HepG2 (cell line): ENCODE results near the gene WLS. TPM values are rescaled to one million over a fixed set of nuclear protein-coding genes. Genes with fewer than 3 reads are reported as not detected.

Source experiments
- ATAC-seq: fragments of 200-7000 bp; cut with Tn5 transposase; 3 replicates; pipeline ENCODE4 v1.9.1; 2020; ENCODE audit warnings: mild to moderate bottlenecking, moderate library complexity
- BruUV-seq: library from RNA; stranded (reverse); fragments of 400-500 nt; replicated peaks from 2 replicates; lab custom pipeline; 2021; lab: Mats Ljungman, UMichigan
- CTCF ChIA-PET: fragments of 300-600 bp; formaldehyde crosslinking; extraction: SDS; loops from one replicate; lab custom pipeline; 2021; ENCODE audit warnings: low total read pairs, inconsistent platforms, low intra/inter-chr PET ratio; lab: Yijun Ruan, JAX
- POLR2A ChIA-PET: fragments of 350-600 bp; sonication (Branson Sonifier 250); formaldehyde crosslinking; loops from one replicate; lab custom pipeline; 2020; ENCODE audit warnings: antibody characterized with exemption, inconsistent platforms; lab: Yijun Ruan, JAX
- DNase-seq: peaks from one replicate; pipeline ENCODE4 v3.0.0-alpha.2; 2015; ENCODE audit warnings: low spot score
- FAIRE-seq: peaks from 3 replicates; lab custom pipeline; 2011; peaks lifted over from hg19 to GRCh38; lab: Jason Lieb, UNC
- H2AFZ ChIP-seq: one replicate; pipeline ENCODE4 v1.6.1; 2011; ENCODE audit warnings: low read length, inconsistent platforms
- H3K27ac ChIP-seq: fragments of 300-600 bp; 3 replicates; pipeline ENCODE4 v1.8.0; 2011; ENCODE audit warnings: mixed run types, mild to moderate bottlenecking, mixed read lengths, low read length, inconsistent platforms; ENCODE audit not compliant: insufficient read depth; ENCODE audit errors: extremely low read length
- H3K27me3 ChIP-seq, 2 experiments: fragments of 200-600 bp in 1 of 2; 2 replicates in 1 of 2; 3 replicates in 1 of 2; pipeline versions ENCODE4 v1.6.0 to v1.8.0; 2011; ENCODE audit warnings: low read length in 2 of 2, mild to moderate bottlenecking in 2 of 2, moderate library complexity in 2 of 2, inconsistent platforms in 1 of 2; ENCODE audit not compliant: insufficient read depth in 2 of 2, control insufficient read depth in 1 of 2
- H3K36me3 ChIP-seq, 2 experiments: fragments of 200-600 bp in 1 of 2; replicated peaks in 1 of 2; 2 replicates in 1 of 2; 3 replicates in 1 of 2; pipeline versions ENCODE4 v1.5.1 to v1.8.0; 2011; ENCODE audit warnings: low read length in 2 of 2, inconsistent platforms in 1 of 2; ENCODE audit not compliant: insufficient read depth in 2 of 2, control insufficient read depth in 1 of 2
- H3K4me1 ChIP-seq: 2 replicates; pipeline ENCODE4 v1.5.1; 2012; ENCODE audit warnings: low read length, inconsistent platforms; ENCODE audit not compliant: insufficient read depth
- H3K4me2 ChIP-seq: 2 replicates; pipeline ENCODE4 v1.6.0; 2011; ENCODE audit warnings: low read depth, low read length, inconsistent platforms
- H3K4me3 ChIP-seq, 3 experiments: fragments of 200-600 bp in 1 of 3; sonication (generic), shearing (Covaris generic) in 1 of 3; replicated peaks in 1 of 3; 2 replicates each; pipeline ENCODE4 v1.5.1; 2011 to 2016; ENCODE audit warnings: low read length in 3 of 3, inconsistent platforms in 2 of 3, low read depth in 2 of 3, mild to moderate bottlenecking in 2 of 3, control low read depth in 1 of 3, mixed read lengths in 1 of 3; ENCODE audit not compliant: insufficient read depth in 1 of 3
- H3K79me2 ChIP-seq: one replicate; pipeline ENCODE4 v1.6.1; 2011; ENCODE audit warnings: low read length, inconsistent platforms; ENCODE audit not compliant: insufficient read depth
- H3K9ac ChIP-seq: 2 replicates; pipeline ENCODE4 v1.6.0; 2011; ENCODE audit warnings: mild to moderate bottlenecking, low read depth, low read length, inconsistent platforms; ENCODE audit not compliant: insufficient read depth
- H3K9me3 ChIP-seq: 2 replicates; pipeline ENCODE4 v1.5.1; 2012; ENCODE audit warnings: mild to moderate bottlenecking, low read length
- H4K20me1 ChIP-seq: 2 replicates; pipeline ENCODE4 v1.6.0; 2011; ENCODE audit warnings: inconsistent platforms, mild to moderate bottlenecking, low read length, moderate library complexity; ENCODE audit not compliant: insufficient read depth
- EP300 ChIP-seq, 3 experiments: sonication (generic) in 1 of 3; formaldehyde crosslinking in 1 of 3; IDR thresholded peaks; 2 replicates each; pipeline versions ENCODE4 v1.5.1 to v1.6.1; 2011 to 2020; ENCODE audit warnings: low read depth in 2 of 3, low read length in 2 of 3, borderline replicate concordance in 1 of 3, improper control_type of control experiment in 1 of 3, mild to moderate bottlenecking in 1 of 3, missing genetic modification reagents in 1 of 3, moderate library complexity in 1 of 3
- ZBTB7B ChIP-seq: sonication (generic); formaldehyde crosslinking; IDR thresholded peaks from 2 replicates; pipeline ENCODE4 v1.4.0; 2020; ENCODE audit warnings: missing genetic modification reagents
- WGBS: methylation state at CpG from one replicate; pipeline ENCODE4 v1.1.6; 2017; ENCODE audit warnings: low lambda C conversion rate; 5-methylcytosine and 5-hydroxymethylcytosine counted together
- in situ Hi-C: cut with HindIII; loops from 2 replicates; pipeline ENCODE4 v1.10.0; 2017; ENCODE audit warnings: low pct_unique_long_range_greater_than_20kb; ENCODE audit not compliant: extremely low pct_ligation_motif_present
- intact Hi-C: fragments of 100-400 bp; cut with micrococcal nuclease; formaldehyde crosslinking; loops from one replicate; pipeline ENCODE4 v1.10.0; 2022; ENCODE audit not compliant: unreplicated experiment
- polyA plus RNA-seq, 8 experiments: library from polyadenylated mRNA; depleted of rRNA in 3 of 8; stranded (reverse) in 7 of 8; unstranded in 1 of 8; fragments of >200 nt; fragmentation: Illumina TruSeq in 4 of 8; extraction: Trizol in 4 of 8; gene quantifications; 2 replicates each; pipeline versions ENCODE4 v1.2.1 to v1.2.3, GENCODE V29; 2011 to 2016; ENCODE audit warnings: low read depth in 4 of 8, missing spikeins in 1 of 8, mixed read lengths in 1 of 8; ENCODE audit not compliant: insufficient read depth in 1 of 8
- total RNA-seq, 5 experiments: library from RNA; depleted of rRNA; stranded (reverse); fragments of >200 nt; fragmentation: Illumina TruSeq; extraction: Trizol; gene quantifications; 2 replicates each; pipeline ENCODE4 v1.2.3, GENCODE V29; 2016; ENCODE audit warnings: low read depth in 1 of 5
- TF ChIP-seq, protein P1 (sequence below): sonication (generic); formaldehyde crosslinking; IDR thresholded peaks from 2 replicates; pipeline ENCODE4 v1.4.0; 2020; ENCODE audit warnings: missing genetic modification reagents
- TF ChIP-seq, protein P2 (sequence below): sonication (generic); formaldehyde crosslinking; conservative IDR thresholded peaks from 2 replicates; pipeline ENCODE4 v1.4.0; 2020; ENCODE audit warnings: missing genetic modification reagents
- TF ChIP-seq, protein P3 (sequence below): sonication (generic); formaldehyde crosslinking; IDR thresholded peaks from 2 replicates; pipeline ENCODE4 v1.9.0; 2021; ENCODE audit warnings: missing genetic modification reagents, borderline replicate concordance

WLS gene
- total and polyA plus RNA-seq, 2 of the 13 experiments (the other 11 are each of a cell fraction or from before 2014, with no cell fraction given) = not detected

DNA sequence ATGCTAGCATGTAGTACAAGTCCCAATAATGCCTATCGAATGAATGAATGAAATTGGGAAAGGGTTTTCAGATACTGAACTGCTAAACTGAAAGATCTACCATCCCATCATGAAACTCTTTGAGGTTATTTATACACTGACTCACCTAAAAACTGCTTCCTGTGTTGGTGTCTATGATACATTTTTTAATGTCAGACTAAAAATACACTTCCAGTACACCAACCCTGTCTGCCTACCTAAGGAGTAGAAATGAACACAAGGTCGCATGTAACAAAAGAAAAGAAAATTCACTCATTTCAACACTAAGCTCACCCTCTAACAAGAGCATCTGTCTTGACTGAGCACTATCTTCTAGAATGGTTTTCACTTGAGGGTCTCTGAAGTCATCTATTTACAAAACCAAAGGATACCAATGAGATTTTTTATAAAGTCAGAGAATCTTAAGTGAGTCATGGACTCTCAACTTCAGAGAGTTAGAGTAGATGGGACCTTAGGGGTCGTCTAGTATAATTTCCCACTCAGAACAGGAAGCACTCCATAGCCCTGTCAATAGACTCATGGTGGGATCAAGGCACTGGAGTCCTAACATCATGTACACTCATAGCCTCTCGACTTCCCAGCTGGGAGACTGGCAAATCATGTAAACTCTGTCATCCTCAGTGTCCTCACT, 53.4 kb downstream of the WLS start:
- intact Hi-C loops = no loop called here
- Histone ChIP-seq H2AFZ (no peak overlapping the region), H3K4me3 (no peak overlapping the region), H3K9ac (no peak overlapping the region), H3K36me3 (no peaks in the 10 kb centered on the region), H3K27ac (no peak overlapping the region), H3K4me1 (no peaks in the 10 kb centered on the region), H4K20me1 (no peaks in the 10 kb centered on the region), H3K4me2 (no peak overlapping the region), H3K79me2 (no peaks in the 10 kb centered on the region), H3K27me3 (no peaks in the 10 kb centered on the region), H3K9me3 (no peaks in the 10 kb centered on the region)
- in situ Hi-C loops = no loop called here
- no TSS peak for BruUV-seq
- POLR2A ChIA-PET = no interaction called here
- CTCF ChIA-PET = no interaction called here
- DNase-seq (no peak), ATAC-seq (no peak), FAIRE-seq (no peak)
- TF ChIP-seq, protein P1, sequence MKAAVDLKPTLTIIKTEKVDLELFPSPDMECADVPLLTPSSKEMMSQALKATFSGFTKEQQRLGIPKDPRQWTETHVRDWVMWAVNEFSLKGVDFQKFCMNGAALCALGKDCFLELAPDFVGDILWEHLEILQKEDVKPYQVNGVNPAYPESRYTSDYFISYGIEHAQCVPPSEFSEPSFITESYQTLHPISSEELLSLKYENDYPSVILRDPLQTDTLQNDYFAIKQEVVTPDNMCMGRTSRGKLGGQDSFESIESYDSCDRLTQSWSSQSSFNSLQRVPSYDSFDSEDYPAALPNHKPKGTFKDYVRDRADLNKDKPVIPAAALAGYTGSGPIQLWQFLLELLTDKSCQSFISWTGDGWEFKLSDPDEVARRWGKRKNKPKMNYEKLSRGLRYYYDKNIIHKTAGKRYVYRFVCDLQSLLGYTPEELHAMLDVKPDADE (CRISPR knock-in tag) = no peak
- TF ChIP-seq, protein P2, sequence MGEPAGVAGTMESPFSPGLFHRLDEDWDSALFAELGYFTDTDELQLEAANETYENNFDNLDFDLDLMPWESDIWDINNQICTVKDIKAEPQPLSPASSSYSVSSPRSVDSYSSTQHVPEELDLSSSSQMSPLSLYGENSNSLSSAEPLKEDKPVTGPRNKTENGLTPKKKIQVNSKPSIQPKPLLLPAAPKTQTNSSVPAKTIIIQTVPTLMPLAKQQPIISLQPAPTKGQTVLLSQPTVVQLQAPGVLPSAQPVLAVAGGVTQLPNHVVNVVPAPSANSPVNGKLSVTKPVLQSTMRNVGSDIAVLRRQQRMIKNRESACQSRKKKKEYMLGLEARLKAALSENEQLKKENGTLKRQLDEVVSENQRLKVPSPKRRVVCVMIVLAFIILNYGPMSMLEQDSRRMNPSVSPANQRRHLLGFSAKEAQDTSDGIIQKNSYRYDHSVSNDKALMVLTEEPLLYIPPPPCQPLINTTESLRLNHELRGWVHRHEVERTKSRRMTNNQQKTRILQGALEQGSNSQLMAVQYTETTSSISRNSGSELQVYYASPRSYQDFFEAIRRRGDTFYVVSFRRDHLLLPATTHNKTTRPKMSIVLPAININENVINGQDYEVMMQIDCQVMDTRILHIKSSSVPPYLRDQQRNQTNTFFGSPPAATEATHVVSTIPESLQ (CRISPR knock-in tag) = no peak
- TF ChIP-seq ZBTB7B (CRISPR knock-in tag) (no peak), EP300 (IDR thresholded peaks at IDR 0.05; ENCODE audit: low read depth in 2 of 2, low read length in 2 of 2) (no peak), EP300 (CRISPR knock-in tag; IDR thresholded peaks at IDR 0.05; ENCODE audit: borderline replicate concordance) (no peak)
- TF ChIP-seq, protein P3, sequence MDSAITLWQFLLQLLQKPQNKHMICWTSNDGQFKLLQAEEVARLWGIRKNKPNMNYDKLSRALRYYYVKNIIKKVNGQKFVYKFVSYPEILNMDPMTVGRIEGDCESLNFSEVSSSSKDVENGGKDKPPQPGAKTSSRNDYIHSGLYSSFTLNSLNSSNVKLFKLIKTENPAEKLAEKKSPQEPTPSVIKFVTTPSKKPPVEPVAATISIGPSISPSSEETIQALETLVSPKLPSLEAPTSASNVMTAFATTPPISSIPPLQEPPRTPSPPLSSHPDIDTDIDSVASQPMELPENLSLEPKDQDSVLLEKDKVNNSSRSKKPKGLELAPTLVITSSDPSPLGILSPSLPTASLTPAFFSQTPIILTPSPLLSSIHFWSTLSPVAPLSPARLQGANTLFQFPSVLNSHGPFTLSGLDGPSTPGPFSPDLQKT = no peak
- 4% methylated on average over 4 of the region's 4 CpGs for WGBS
